SU-DHL-6 (cell line): ENCODE results near the gene CDK11A.
"Not testable (repeated sequence)": the region's sequence is repeated elsewhere in the genome, so short reads cannot be mapped to it uniquely, and the experiment has no call there.

Experiments used
- CTCF ChIP-seq: fragments of 200-600 bp; sonication (generic); IDR thresholded peaks from one replicate; pipeline ENCODE4 v1.5.1; 2017; ENCODE audit warnings: antibody characterized with exemption, mild to moderate bottlenecking, low read length, moderate library complexity; ENCODE audit not compliant: insufficient read depth, poor library complexity, severe bottlenecking
- EZH2phosphoT487 ChIP-seq: fragments of 200-600 bp; sonication (generic), shearing (Covaris generic); conservative IDR thresholded peaks from 2 replicates; pipeline ENCODE4 v1.6.1; 2018; ENCODE audit warnings: mild to moderate bottlenecking, antibody characterized with exemption, low read length, moderate library complexity, mixed read lengths

- TF ChIP-seq CTCF, EZH2phosphoT487: not testable (repeated sequence)
These were observed 16.9 kb upstream of the CDK11A start for GRCh38 chr1:1741013-1741412.
